H1 (cell line): ENCODE data around the gene CASTOR1. TPM values are rescaled to one million over a fixed set of nuclear protein-coding genes. Genes with fewer than 3 reads are reported as not detected.

Source experiments
- CTCF ChIA-PET: fragments of 300-600 bp; sonication (Branson Sonifier 250); formaldehyde crosslinking; loops from one replicate; lab custom pipeline; 2021; ENCODE audit not compliant: partially characterized antibody; lab: Charles Lee
- POLR2A ChIA-PET: fragments of 300-600 bp; sonication (Branson Sonifier 250); formaldehyde crosslinking; loops from one replicate; lab custom pipeline; 2021; ENCODE audit warnings: inconsistent platforms; ENCODE audit not compliant: partially characterized antibody; lab: Charles Lee
- DNase-seq, 2 experiments: peaks; one replicate each; pipeline versions ENCODE4 v3.0.0 to v3.0.0-alpha.2; 2010 to 2022; ENCODE audit warnings: low spot score in 2 of 2, low read depth in 1 of 2, mixed read lengths in 1 of 2
- FAIRE-seq: peaks from 2 replicates; lab custom pipeline; 2011; peaks lifted over from hg19 to GRCh38; lab: Jason Lieb, UNC
- H2AFZ ChIP-seq: 2 replicates; pipeline ENCODE4 v1.8.1; 2012; ENCODE audit warnings: low read length, inconsistent platforms
- H2AK5ac ChIP-seq: 2 replicates; pipeline ENCODE4 v1.6.1; 2013; ENCODE audit warnings: low read depth, low read length
- H2BK120ac ChIP-seq: replicated peaks from 2 replicates; pipeline ENCODE3; 2013; ENCODE audit warnings: low read depth, low read length, inconsistent platforms
- H2BK12ac ChIP-seq: 2 replicates; pipeline ENCODE4 v1.6.1; 2013; ENCODE audit warnings: low read depth, low read length
- H2BK15ac ChIP-seq: 2 replicates; pipeline ENCODE4 v1.6.1; 2013; ENCODE audit warnings: low read length
- H2BK20ac ChIP-seq: 2 replicates; pipeline ENCODE4 v1.6.1; 2013; ENCODE audit warnings: low read length
- H2BK5ac ChIP-seq: 2 replicates; pipeline ENCODE4 v1.6.1; 2013; ENCODE audit warnings: low read depth, low read length
- H3K14ac ChIP-seq: 2 replicates; pipeline ENCODE4 v1.6.1; 2013; ENCODE audit warnings: inconsistent platforms; ENCODE audit not compliant: insufficient read length
- H3K18ac ChIP-seq: 2 replicates; pipeline ENCODE4 v1.6.1; 2013; ENCODE audit warnings: low read length; ENCODE audit errors: extremely low read depth
- H3K23ac ChIP-seq: 2 replicates; pipeline ENCODE4 v1.6.1; 2013; ENCODE audit warnings: inconsistent platforms; ENCODE audit not compliant: insufficient read length
- H3K23me2 ChIP-seq: 2 replicates; pipeline ENCODE4 v1.6.1; 2013; ENCODE audit warnings: low read depth, low read length
- H3K27ac ChIP-seq: 2 replicates; pipeline ENCODE4 v1.6.1; 2011; ENCODE audit warnings: low read depth, low read length, inconsistent platforms
- H3K27me3 ChIP-seq, 4 experiments: replicated peaks in 1 of 4; 1 replicate in 1 of 4; 2 replicates in 3 of 4; pipeline versions ENCODE4 v1.6.1 to v1.8.1; 2011 to 2013; ENCODE audit warnings: low read length in 3 of 4, mild to moderate bottlenecking in 3 of 4, inconsistent platforms in 2 of 4, mixed read lengths in 2 of 4, moderate library complexity in 1 of 4; ENCODE audit not compliant: control insufficient read depth in 3 of 4, insufficient read depth in 3 of 4; ENCODE audit errors: extremely low read depth in 1 of 4
- H3K36me3 ChIP-seq, 4 experiments: 2 replicates each; pipeline versions ENCODE4 v1.6.1 to v1.8.1; 2011 to 2013; ENCODE audit warnings: mild to moderate bottlenecking in 4 of 4, low read length in 3 of 4, moderate library complexity in 2 of 4, control low read depth in 1 of 4, inconsistent platforms in 1 of 4; ENCODE audit not compliant: insufficient read depth in 4 of 4, control insufficient read depth in 2 of 4
- H3K4ac ChIP-seq: replicated peaks from 2 replicates; pipeline ENCODE3; 2013; ENCODE audit warnings: low read length, low read depth, mixed read lengths, inconsistent platforms; ENCODE audit not compliant: insufficient read length
- H3K4me1 ChIP-seq, 4 experiments: replicated peaks in 1 of 4; 1 replicate in 1 of 4; 2 replicates in 3 of 4; pipeline versions ENCODE4 v1.6.1 to v1.8.1; 2011 to 2013; ENCODE audit warnings: low read length in 3 of 4, inconsistent platforms in 2 of 4, mixed read lengths in 1 of 4; ENCODE audit not compliant: insufficient read depth in 4 of 4, control insufficient read depth in 3 of 4
- H3K4me2 ChIP-seq, 2 experiments: 2 replicates each; pipeline versions ENCODE4 v1.6.1 to v1.8.1; 2011 to 2013; ENCODE audit warnings: low read depth in 2 of 2, low read length in 2 of 2, control low read depth in 1 of 2, inconsistent platforms in 1 of 2, mild to moderate bottlenecking in 1 of 2; ENCODE audit not compliant: insufficient read depth in 1 of 2
- H3K4me3 ChIP-seq, 4 experiments: fragments of 200-600, 300-600 bp in 1 of 4; sonication (generic), shearing (Covaris generic), sonication (Bioruptor Twin) in 1 of 4; 2 replicates each; pipeline versions ENCODE4 v1.5.1 to v1.8.1; 2011 to 2016; ENCODE audit warnings: low read length in 4 of 4, low read depth in 3 of 4, control low read depth in 2 of 4, inconsistent platforms in 2 of 4, mild to moderate bottlenecking in 2 of 4, mixed read lengths in 1 of 4, moderate library complexity in 1 of 4; ENCODE audit not compliant: insufficient read depth in 2 of 4; ENCODE audit errors: extremely low read depth in 1 of 4
- H3K56ac ChIP-seq: replicated peaks from 2 replicates; pipeline ENCODE3; 2013; ENCODE audit warnings: low read depth, mild to moderate bottlenecking, mixed read lengths, low read length, inconsistent platforms; ENCODE audit not compliant: insufficient read length
- H3K79me1 ChIP-seq: 2 replicates; pipeline ENCODE4 v1.6.1; 2013; ENCODE audit warnings: low read depth, low read length, control low read depth
- H3K79me2 ChIP-seq, 2 experiments: 2 replicates each; pipeline versions ENCODE4 v1.6.1 to v1.8.1; 2012 to 2013; ENCODE audit warnings: low read length in 2 of 2, mild to moderate bottlenecking in 2 of 2, inconsistent platforms in 1 of 2; ENCODE audit not compliant: insufficient read depth in 2 of 2, control insufficient read depth in 1 of 2
- H3K9ac ChIP-seq, 4 experiments: replicated peaks in 1 of 4; 1 replicate in 1 of 4; 2 replicates in 3 of 4; pipeline versions ENCODE4 v1.6.1 to v1.8.1; 2011 to 2013; ENCODE audit warnings: low read depth in 3 of 4, low read length in 3 of 4, control low read depth in 2 of 4, mild to moderate bottlenecking in 2 of 4, moderate library complexity in 2 of 4, inconsistent platforms in 1 of 4; ENCODE audit errors: extremely low read depth in 1 of 4
- H3K9me3 ChIP-seq, 2 experiments: 2 replicates each; pipeline versions ENCODE4 v1.6.1 to v1.8.1; 2012 to 2013; ENCODE audit warnings: mild to moderate bottlenecking in 2 of 2, moderate library complexity in 2 of 2, control low read depth in 1 of 2, inconsistent platforms in 1 of 2, low read depth in 1 of 2, low read length in 1 of 2, mixed read lengths in 1 of 2; ENCODE audit not compliant: insufficient read depth in 2 of 2
- H4K20me1 ChIP-seq, 2 experiments: replicated peaks in 1 of 2; 2 replicates each; pipeline versions ENCODE3 to v1.8.1; 2011 to 2013; ENCODE audit warnings: inconsistent platforms in 2 of 2, low read length in 2 of 2, mild to moderate bottlenecking in 1 of 2; ENCODE audit not compliant: insufficient read depth in 2 of 2, control insufficient read depth in 1 of 2
- H4K5ac ChIP-seq: 2 replicates; pipeline ENCODE4 v1.6.1; 2013; ENCODE audit warnings: low read length, low read depth, mixed read lengths, inconsistent platforms; ENCODE audit not compliant: insufficient read length
- H4K8ac ChIP-seq: 2 replicates; pipeline ENCODE4 v1.8.0; 2013; ENCODE audit warnings: mild to moderate bottlenecking, moderate library complexity, low read length, inconsistent platforms; ENCODE audit not compliant: insufficient read depth; ENCODE audit errors: extremely low read depth
- H4K91ac ChIP-seq: replicated peaks from 2 replicates; pipeline ENCODE3; 2013; ENCODE audit warnings: low read length, mixed read lengths, inconsistent platforms; ENCODE audit not compliant: insufficient read length
- ASH2L ChIP-seq: fragments of 200-600, 300-600 bp; sonication (generic); IDR thresholded peaks from one replicate; pipeline ENCODE4 v1.7.1; 2017; ENCODE audit warnings: low read length
- BRCA1 ChIP-seq: IDR thresholded peaks from 2 replicates; pipeline ENCODE4 v1.6.1; 2012; ENCODE audit warnings: low read depth, low read length, improper control_type of control experiment
- CREB1 ChIP-seq: IDR thresholded peaks from 2 replicates; pipeline ENCODE4 v1.6.1; 2012; ENCODE audit warnings: inconsistent platforms
- EZH2 ChIP-seq: fragments of 200-600 bp; sonication (generic); IDR thresholded peaks from 2 replicates; pipeline ENCODE4 v1.7.1; 2012; ENCODE audit warnings: low read depth, mild to moderate bottlenecking, moderate library complexity, low read length, inconsistent platforms; ENCODE audit not compliant: severe bottlenecking
- HDAC6 ChIP-seq: IDR thresholded peaks from one replicate; pipeline ENCODE4 v1.7.1; 2012; ENCODE audit warnings: low read depth, mild to moderate bottlenecking, inconsistent platforms, low read length, moderate library complexity
- POU5F1 ChIP-seq: IDR thresholded peaks from 2 replicates; pipeline ENCODE4 v1.6.1; 2011; ENCODE audit warnings: low read depth, mild to moderate bottlenecking, low read length, moderate library complexity
- SP1 ChIP-seq: IDR thresholded peaks from 2 replicates; pipeline ENCODE4 v1.6.1; 2011; ENCODE audit warnings: low read depth, low read length
- SP4 ChIP-seq: IDR thresholded peaks from 2 replicates; pipeline ENCODE4 v1.6.1; 2012; ENCODE audit warnings: low read length, inconsistent platforms
- TAF7 ChIP-seq: optimal IDR thresholded peaks from 2 replicates; pipeline ENCODE3; 2011; ENCODE audit warnings: low read depth, mild to moderate bottlenecking, inconsistent platforms, low read length, moderate library complexity, borderline replicate concordance
- TCF12 ChIP-seq: IDR thresholded peaks from 2 replicates; pipeline ENCODE4 v1.6.1; 2011; ENCODE audit warnings: low read depth, mild to moderate bottlenecking, low read length
- YY1 ChIP-seq: IDR thresholded peaks from 2 replicates; pipeline ENCODE4 v1.6.1; 2011; ENCODE audit warnings: low read depth, mild to moderate bottlenecking, low read length
- WGBS, 2 experiments: shearing (Covaris generic) in 1 of 2; methylation state at CpG; one replicate each; pipeline versions ENCODE4 v1.1.6 to v1.1.7; 2013 to 2015; ENCODE audit warnings: low lambda C conversion rate in 2 of 2, mixed read lengths in 2 of 2, inconsistent platforms in 1 of 2, low coverage in 1 of 2, missing lambda C conversion rate in 1 of 2; ENCODE audit not compliant: insufficient replicate concordance in 2 of 2, insufficient coverage in 1 of 2, insufficient read length in 1 of 2; ENCODE audit errors: extremely low coverage in 1 of 2, missing lambda C conversion rate in 1 of 2; 5-methylcytosine and 5-hydroxymethylcytosine counted together
- polyA plus RNA-seq, 7 experiments: library from polyadenylated mRNA; depleted of rRNA in 3 of 7; stranded (reverse) in 5 of 7; unstranded in 2 of 7; fragments of >200 nt in 5 of 7; fragments of 200-250 nt in 2 of 7; gene quantifications; 1 replicate in 5 of 7; 2 replicates in 1 of 7; 4 replicates in 1 of 7; pipeline versions ENCODE4 v1.2.1 to v1.2.3, GENCODE V29; 2011 to 2013; ENCODE audit warnings: missing spikeins in 2 of 7, mixed read lengths in 2 of 7
- total RNA-seq: library from RNA; stranded (reverse); fragmentation: NEBNext Ultra II Directional; extraction: Animal tissue kit (Norgen Biotek cat#: 25700); gene quantifications from 2 replicates; pipeline ENCODE4 v1.2.1, GENCODE V29; 2021
- TF ChIP-seq, protein P1 (sequence below), 3 experiments: IDR thresholded peaks; 1 replicate in 2 of 3; 2 replicates in 1 of 3; pipeline versions ENCODE4 v1.5.1 to v1.6.1; 2011; ENCODE audit warnings: low read length in 3 of 3, mild to moderate bottlenecking in 3 of 3, inconsistent platforms in 2 of 3, low read depth in 1 of 3, moderate library complexity in 1 of 3; ENCODE audit not compliant: insufficient read depth in 1 of 3; ENCODE audit errors: control extremely low read depth in 1 of 3

The CASTOR1 gene
- total and polyA plus RNA-seq, 2 of the 8 experiments (the other 6 are each of a cell fraction or from before 2014, with no cell fraction given): 10.3 to 36.0 TPM

DNA sequence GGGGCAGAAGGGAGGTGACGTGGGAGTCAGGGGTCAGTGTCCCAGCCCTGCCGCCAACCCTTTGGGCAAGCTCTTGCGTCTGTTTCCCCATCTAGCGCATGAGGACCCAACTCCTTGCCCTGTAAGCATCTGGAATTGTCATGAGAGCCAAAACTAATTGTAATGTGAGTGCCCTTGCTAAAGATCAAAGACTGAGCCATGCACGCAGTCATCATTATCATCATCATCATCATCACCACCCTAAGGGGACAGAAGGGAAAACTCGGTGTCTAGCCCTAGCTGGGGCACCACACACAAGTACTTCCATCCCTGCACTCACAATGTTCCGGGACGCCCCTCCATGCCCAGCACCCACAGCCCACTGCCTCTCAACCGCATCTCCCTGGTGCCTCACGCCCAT, 45.2 kb downstream of the CASTOR1 start:
- 87% methylated on average over 10 of the region's 10 CpGs; no CpG with 5 or more reads in 1 of the 2 experiments for WGBS, 2 experiments
- H3K18ac ChIP-seq: no peak overlapping the region
- H2BK15ac ChIP-seq: no peak overlapping the region; the same call in 1 of the 2 replicates
- no peak overlapping the region for H2AFZ ChIP-seq
- H3K14ac ChIP-seq: no peak overlapping the region
- H2BK20ac ChIP-seq: 0 out of 2 replicates have a peak overlapping the region, but pooled peaks have one; percentile 13
- H3K9ac ChIP-seq: no peak overlapping the region
- 0 out of 8 replicates have a peak, but pooled peaks cover 0 to 5% (median 0%) of the 10 kb centered on the region in 4 experiments for H3K36me3 ChIP-seq
- H3K23me2 ChIP-seq: peaks cover 12% of the 10 kb centered on the region; the same call in 1 of the 2 replicates
- H3K4me1 ChIP-seq: peaks cover 0 to 20% (median 12%) of the 10 kb centered on the region in 4 experiments; a peak in 6 of 7 replicates
- H3K4me3 ChIP-seq: no peak overlapping the region
- no peaks in the 10 kb centered on the region; a peak in 2 of 7 replicates for H3K27me3 ChIP-seq
- ChIA-PET POLR2A (interaction anchor here (1.0 to 1.6 kb wide), 2 partner anchors 11 kb away, joined by 3 to 5 read pairs; no protein-coding TSS in a partner anchor), CTCF (interaction anchor here (0.6 to 3.1 kb wide), 3 partner anchors 11 to 125 kb away, joined by 3 to 10 read pairs (median 3); no protein-coding TSS in a partner anchor)
- peaks cover 4% of the 10 kb centered on the region for H3K79me1 ChIP-seq
- peak overlapping the region; percentile 28 for H3K4ac ChIP-seq
- H3K27ac ChIP-seq: no peak overlapping the region
- H4K20me1 ChIP-seq: no peaks in the 10 kb centered on the region
- H4K8ac ChIP-seq: no peak overlapping the region
- no peaks in the 10 kb centered on the region for H3K79me2 ChIP-seq
- H2BK12ac ChIP-seq: no peak overlapping the region
- H3K4me2 ChIP-seq: no peak overlapping the region; a peak in 1 of 4 replicates
- no peak overlapping the region for H4K5ac ChIP-seq
- no peak overlapping the region for H2AK5ac ChIP-seq
- 0 out of 2 replicates have a peak overlapping the region, but pooled peaks have one; percentile 36 for H2BK5ac ChIP-seq
- no peak for DNase-seq
- no peak overlapping the region for H2BK120ac ChIP-seq
- no peak for FAIRE-seq
- H4K91ac ChIP-seq: no peak overlapping the region
- H3K56ac ChIP-seq: no peak overlapping the region
- H3K23ac ChIP-seq: no peak overlapping the region
- no peaks in the 10 kb centered on the region for H3K9me3 ChIP-seq
- TF ChIP-seq ASH2L (no peak), BRCA1 (no peak), POU5F1 (no peak), YY1 (no peak), HDAC6 (no peak), SP1 (no peak), TCF12 (no peak), EZH2 (no peak), TAF7 (no peak), SP4 (no peak), CREB1 (no peak)
- TF ChIP-seq, protein P1, sequence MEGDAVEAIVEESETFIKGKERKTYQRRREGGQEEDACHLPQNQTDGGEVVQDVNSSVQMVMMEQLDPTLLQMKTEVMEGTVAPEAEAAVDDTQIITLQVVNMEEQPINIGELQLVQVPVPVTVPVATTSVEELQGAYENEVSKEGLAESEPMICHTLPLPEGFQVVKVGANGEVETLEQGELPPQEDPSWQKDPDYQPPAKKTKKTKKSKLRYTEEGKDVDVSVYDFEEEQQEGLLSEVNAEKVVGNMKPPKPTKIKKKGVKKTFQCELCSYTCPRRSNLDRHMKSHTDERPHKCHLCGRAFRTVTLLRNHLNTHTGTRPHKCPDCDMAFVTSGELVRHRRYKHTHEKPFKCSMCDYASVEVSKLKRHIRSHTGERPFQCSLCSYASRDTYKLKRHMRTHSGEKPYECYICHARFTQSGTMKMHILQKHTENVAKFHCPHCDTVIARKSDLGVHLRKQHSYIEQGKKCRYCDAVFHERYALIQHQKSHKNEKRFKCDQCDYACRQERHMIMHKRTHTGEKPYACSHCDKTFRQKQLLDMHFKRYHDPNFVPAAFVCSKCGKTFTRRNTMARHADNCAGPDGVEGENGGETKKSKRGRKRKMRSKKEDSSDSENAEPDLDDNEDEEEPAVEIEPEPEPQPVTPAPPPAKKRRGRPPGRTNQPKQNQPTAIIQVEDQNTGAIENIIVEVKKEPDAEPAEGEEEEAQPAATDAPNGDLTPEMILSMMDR (IDR thresholded peaks at IDR 0.05; ENCODE audit: control extremely low read depth in 1 of 3, insufficient read depth in 1 of 3, low read depth in 1 of 3, low read length in 3 of 3): no peak
